Islet of Langerhans (tissue), 1 donor: ENCODE measurements around the gene PRSS53.

Source experiments
- FAIRE-seq: peaks from one replicate; lab custom pipeline; 2011; peaks lifted over from hg19 to GRCh38; lab: Jason Lieb, UNC

PRSS53 gene

DNA sequence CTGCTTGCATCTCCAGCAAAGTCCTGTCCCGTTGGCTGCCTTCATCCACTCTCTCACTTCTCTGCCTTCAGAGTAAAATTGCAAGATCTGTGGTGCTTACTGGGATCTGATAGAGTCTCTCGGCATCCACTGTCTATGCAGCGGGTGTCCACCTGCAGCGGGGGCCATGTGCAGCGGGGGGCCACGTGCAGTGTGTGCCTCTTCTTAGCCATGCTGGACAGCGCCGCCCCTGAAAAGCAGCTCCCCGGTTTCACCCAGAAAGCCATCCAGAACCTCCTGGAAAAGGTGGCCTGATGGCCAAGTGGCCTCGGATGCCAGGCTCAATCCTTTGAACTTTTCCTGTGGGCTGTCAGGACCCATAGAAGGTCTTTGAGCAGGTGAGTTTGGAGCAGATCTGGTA is 45.9 kb downstream of the PRSS53 start:
- FAIRE-seq = no peak

GRCh38 chr16:31038993-31039392 is 49.8 kb downstream of the PRSS53 start:
- no peak for FAIRE-seq

DNA sequence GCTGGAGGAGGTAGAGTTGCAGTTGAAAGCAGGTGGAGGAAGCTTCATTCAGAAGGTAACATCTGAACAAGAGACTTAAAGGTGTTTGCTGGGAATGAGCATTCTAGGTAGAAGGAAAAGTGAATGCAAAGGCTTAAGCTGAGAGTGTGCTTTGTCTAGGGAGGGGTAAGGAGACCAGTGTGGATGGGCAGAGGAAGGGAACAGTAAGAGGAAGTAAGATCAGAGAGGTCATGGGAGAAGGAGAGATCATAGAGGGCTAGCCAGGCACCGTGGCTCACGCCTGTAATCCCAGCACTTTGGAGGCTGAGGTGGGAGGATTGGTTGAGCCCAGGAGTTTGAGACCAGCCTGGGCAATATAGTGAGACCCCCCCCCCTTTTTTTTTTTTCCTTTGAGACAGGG is 52.1 kb downstream of the PRSS53 start:
- FAIRE-seq = no peak

DNA sequence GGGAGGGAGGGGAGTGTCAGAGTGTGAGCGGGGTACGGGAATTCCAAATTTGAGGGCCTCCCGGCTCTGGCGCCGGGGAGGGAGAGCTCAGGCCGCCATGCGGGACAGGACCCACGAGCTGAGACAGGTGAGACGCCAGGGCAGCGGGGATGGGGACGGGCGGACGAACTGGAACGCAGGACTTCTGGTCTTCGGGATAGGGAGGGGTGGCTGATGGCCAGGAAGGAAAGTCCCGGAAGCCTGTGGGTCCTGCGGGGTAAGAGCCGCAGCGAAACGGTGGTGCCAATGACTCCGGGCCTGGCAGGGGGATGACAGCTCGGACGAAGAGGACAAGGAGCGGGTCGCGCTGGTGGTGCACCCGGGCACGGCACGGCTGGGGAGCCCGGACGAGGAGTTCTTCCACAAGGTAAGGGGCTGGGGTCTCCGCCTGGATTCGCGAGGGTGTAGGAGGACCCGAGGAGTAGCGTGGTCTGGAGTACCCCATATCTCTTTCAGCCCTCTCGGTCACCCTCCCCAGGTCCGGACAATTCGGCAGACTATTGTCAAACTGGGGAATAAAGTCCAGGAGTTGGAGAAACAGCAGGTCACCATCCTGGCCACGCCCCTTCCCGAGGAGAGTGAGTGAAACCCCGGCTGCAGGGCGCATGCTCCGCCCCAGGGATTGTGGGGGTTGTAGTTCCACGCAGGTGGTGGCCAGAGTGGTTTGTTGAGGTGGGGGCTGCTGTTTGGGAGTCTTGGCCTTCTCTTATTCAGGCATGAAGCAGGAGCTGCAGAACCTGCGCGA is 54.8 kb downstream of the PRSS53 start:
- no peak for FAIRE-seq
